DOHH2 (cell line): ENCODE measurements around the gene ZFHX3.

Experiments used
- H3F3A ChIP-seq: fragments of 200-600 bp; sonication (generic), shearing (Covaris generic); 2 replicates; pipeline ENCODE4 v1.6.0; 2016; ENCODE audit warnings: antibody characterized with exemption, mild to moderate bottlenecking; ENCODE audit not compliant: control insufficient read depth, insufficient read depth
- H3K27ac ChIP-seq: fragments of 200-600 bp; sonication (generic); 2 replicates; pipeline ENCODE4 v1.5.1; 2014; ENCODE audit warnings: low read depth, mild to moderate bottlenecking, low read length, moderate library complexity
- H3K27me3 ChIP-seq: fragments of 200-600 bp; sonication (generic); 2 replicates; pipeline ENCODE4 v1.6.1; 2014; ENCODE audit warnings: mild to moderate bottlenecking, low read length, mixed read lengths; ENCODE audit not compliant: control insufficient read depth
- H3K36me3 ChIP-seq: fragments of 200-600 bp; sonication (generic); 2 replicates; pipeline ENCODE4 v1.6.1; 2014; ENCODE audit warnings: mild to moderate bottlenecking, low read length, moderate library complexity, mixed read lengths; ENCODE audit not compliant: control insufficient read depth
- H3K4me1 ChIP-seq: fragments of 200-600 bp; sonication (generic); 2 replicates; pipeline ENCODE4 v1.6.1; 2014; ENCODE audit warnings: mild to moderate bottlenecking, low read length, mixed read lengths; ENCODE audit not compliant: control insufficient read depth
- H3K4me2 ChIP-seq: fragments of 200-600 bp; sonication (generic); 2 replicates; pipeline ENCODE4 v1.6.0; 2014; ENCODE audit warnings: mild to moderate bottlenecking, low read length, moderate library complexity
- H3K4me3 ChIP-seq: fragments of 200-600 bp; sonication (generic); 2 replicates; pipeline ENCODE4 v1.5.1; 2014; ENCODE audit warnings: mild to moderate bottlenecking, low read length, mixed read lengths
- H3K79me2 ChIP-seq: fragments of 200-600 bp; sonication (generic); 2 replicates; pipeline ENCODE4 v1.6.1; 2014; ENCODE audit warnings: mild to moderate bottlenecking, low read length, mixed read lengths; ENCODE audit not compliant: control insufficient read depth
- H3K9me2 ChIP-seq: fragments of 200-600 bp; sonication (generic); replicated peaks from 2 replicates; pipeline ENCODE4 v1.6.1; 2014; ENCODE audit warnings: mild to moderate bottlenecking, low read length, mixed read lengths; ENCODE audit not compliant: control insufficient read depth
- H3K9me3 ChIP-seq: fragments of 200-600 bp; sonication (generic); 2 replicates; pipeline ENCODE4 v1.6.1; 2014; ENCODE audit warnings: antibody characterized with exemption, low read length, mixed read lengths; ENCODE audit not compliant: control insufficient read depth, insufficient read depth
- H4K20me1 ChIP-seq: fragments of 200-600 bp; sonication (generic); 2 replicates; pipeline ENCODE4 v1.6.0; 2014; ENCODE audit warnings: low read depth, mild to moderate bottlenecking, antibody characterized with exemption, low read length, moderate library complexity; ENCODE audit not compliant: control insufficient read depth, insufficient read depth
- EZH2phosphoT487 ChIP-seq: fragments of 200-600 bp; sonication (generic); IDR thresholded peaks from 2 replicates; pipeline ENCODE4 v1.6.1; 2017; ENCODE audit warnings: borderline replicate concordance, mild to moderate bottlenecking, antibody characterized with exemption, low read length, moderate library complexity, mixed read lengths
- TF ChIP-seq, protein P1 (sequence below): fragments of 200-600 bp; sonication (generic); IDR thresholded peaks from one replicate; pipeline ENCODE4 v1.5.1; 2014; ENCODE audit warnings: antibody characterized with exemption, mild to moderate bottlenecking, low read depth, low read length; ENCODE audit not compliant: poor library complexity, severe bottlenecking

ZFHX3 gene

GRCh38 chr16:73069581-73070262, 21.8 kb upstream of the ZFHX3 start:
- H4K20me1 ChIP-seq = no peaks in the 10 kb centered on the region
- H3K4me2 ChIP-seq = no peak overlapping the region
- H3K9me3 ChIP-seq = no peaks in the 10 kb centered on the region
- H3K27me3 ChIP-seq = peaks cover 44% of the 10 kb centered on the region
- H3F3A ChIP-seq = no peaks in the 10 kb centered on the region
- TF ChIP-seq, protein P1, sequence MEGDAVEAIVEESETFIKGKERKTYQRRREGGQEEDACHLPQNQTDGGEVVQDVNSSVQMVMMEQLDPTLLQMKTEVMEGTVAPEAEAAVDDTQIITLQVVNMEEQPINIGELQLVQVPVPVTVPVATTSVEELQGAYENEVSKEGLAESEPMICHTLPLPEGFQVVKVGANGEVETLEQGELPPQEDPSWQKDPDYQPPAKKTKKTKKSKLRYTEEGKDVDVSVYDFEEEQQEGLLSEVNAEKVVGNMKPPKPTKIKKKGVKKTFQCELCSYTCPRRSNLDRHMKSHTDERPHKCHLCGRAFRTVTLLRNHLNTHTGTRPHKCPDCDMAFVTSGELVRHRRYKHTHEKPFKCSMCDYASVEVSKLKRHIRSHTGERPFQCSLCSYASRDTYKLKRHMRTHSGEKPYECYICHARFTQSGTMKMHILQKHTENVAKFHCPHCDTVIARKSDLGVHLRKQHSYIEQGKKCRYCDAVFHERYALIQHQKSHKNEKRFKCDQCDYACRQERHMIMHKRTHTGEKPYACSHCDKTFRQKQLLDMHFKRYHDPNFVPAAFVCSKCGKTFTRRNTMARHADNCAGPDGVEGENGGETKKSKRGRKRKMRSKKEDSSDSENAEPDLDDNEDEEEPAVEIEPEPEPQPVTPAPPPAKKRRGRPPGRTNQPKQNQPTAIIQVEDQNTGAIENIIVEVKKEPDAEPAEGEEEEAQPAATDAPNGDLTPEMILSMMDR = no peak
- no peak for TF ChIP-seq EZH2phosphoT487
- H3K9me2 ChIP-seq = no peaks in the 10 kb centered on the region
- no peak overlapping the region for H3K4me3 ChIP-seq
- H3K36me3 ChIP-seq = no peaks in the 10 kb centered on the region
- H3K4me1 ChIP-seq = peaks cover 3% of the 10 kb centered on the region; the same call in 1 of the 2 replicates
- no peaks in the 10 kb centered on the region for H3K79me2 ChIP-seq
- no peak overlapping the region for H3K27ac ChIP-seq

GRCh38 chr16:73068541-73069401, 20.8 kb upstream of the ZFHX3 start:
- peaks cover 54% of the 10 kb centered on the region for H3K27me3 ChIP-seq
- no peak overlapping the region for H3K4me3 ChIP-seq
- H3K9me3 ChIP-seq = no peaks in the 10 kb centered on the region
- no peaks in the 10 kb centered on the region for H3F3A ChIP-seq
- no peaks in the 10 kb centered on the region for H4K20me1 ChIP-seq
- H3K9me2 ChIP-seq = no peaks in the 10 kb centered on the region
- H3K27ac ChIP-seq = no peak overlapping the region
- no peaks in the 10 kb centered on the region for H3K79me2 ChIP-seq
- H3K4me1 ChIP-seq = peaks cover 3% of the 10 kb centered on the region; the same call in 1 of the 2 replicates
- TF ChIP-seq, protein P1 = no peak
- no peak for TF ChIP-seq EZH2phosphoT487
- no peaks in the 10 kb centered on the region for H3K36me3 ChIP-seq
- no peak overlapping the region for H3K4me2 ChIP-seq

DNA sequence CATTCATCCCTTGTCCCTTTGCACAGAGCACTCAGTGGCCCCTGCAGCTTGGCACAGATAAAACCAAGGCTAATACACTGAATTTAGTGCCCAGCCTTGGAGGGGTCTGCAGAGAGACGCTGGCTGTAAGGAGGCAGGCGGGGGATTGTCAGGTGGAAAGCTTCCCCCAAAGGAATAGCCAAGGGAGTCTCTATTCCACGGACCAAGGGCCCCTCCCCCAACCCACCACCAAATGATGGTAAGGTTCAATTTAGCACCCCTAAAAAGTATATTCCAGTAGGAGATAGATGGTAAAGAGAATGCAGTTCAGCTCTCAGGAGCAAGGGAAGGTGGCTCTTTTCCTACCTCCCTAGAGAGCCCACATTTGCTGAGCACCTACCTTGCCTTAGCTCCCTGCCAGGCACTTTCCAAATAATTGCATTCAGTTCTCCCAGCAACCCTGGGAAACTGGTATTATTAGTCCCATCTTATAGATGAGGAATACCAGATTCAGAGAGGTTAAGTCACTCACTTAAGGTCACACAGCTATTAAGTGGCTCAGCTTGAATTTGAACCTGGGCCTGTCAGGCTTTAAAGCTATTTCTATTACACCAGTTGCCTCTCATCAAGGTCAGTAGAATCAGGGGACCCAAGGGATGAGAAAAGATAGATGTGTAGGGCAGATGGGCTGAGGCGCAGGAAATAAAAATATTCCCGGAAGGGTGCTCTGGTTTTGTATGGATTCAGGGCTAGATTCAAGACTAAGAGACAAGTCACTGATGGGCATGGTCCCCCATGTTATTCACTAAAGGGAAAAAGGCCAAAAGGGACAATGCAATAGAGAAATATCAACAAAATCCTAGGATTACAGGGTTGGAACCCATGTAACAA, 20.0 kb upstream of the ZFHX3 start:
- Histone ChIP-seq H3K27me3 (peaks cover 63% of the 10 kb centered on the region), H3K9me3 (no peaks in the 10 kb centered on the region), H3K27ac (no peak overlapping the region), H3K9me2 (no peaks in the 10 kb centered on the region), H4K20me1 (no peaks in the 10 kb centered on the region; the same call in 1 of the 2 replicates), H3K36me3 (no peaks in the 10 kb centered on the region), H3F3A (no peaks in the 10 kb centered on the region), H3K4me2 (no peak overlapping the region), H3K4me1 (peaks cover 3% of the 10 kb centered on the region; the same call in 1 of the 2 replicates), H3K79me2 (no peaks in the 10 kb centered on the region), H3K4me3 (no peak overlapping the region)
- TF ChIP-seq, protein P1 = no peak
- TF ChIP-seq EZH2phosphoT487 = no peak
